Measurements from ENCODE around the gene ZNF407.

Gene ZNF407

DNA sequence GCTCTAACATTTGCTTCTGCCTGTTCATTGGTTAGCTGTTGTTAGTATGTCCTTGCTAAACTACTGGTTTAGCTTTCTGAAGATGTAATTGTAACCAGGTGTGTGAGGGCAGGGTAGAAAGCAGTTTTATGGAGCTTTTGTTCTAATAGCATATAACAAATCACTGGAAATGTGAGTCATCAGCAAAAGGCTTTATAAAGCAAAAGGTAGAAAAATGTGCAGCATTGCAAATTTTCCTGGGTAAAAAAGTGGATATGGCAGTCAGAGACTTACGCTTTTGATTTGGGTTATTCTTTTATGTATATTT is 85.3 kb downstream of the ZNF407 start:
- H3K4me1 ChIP-seq (ENCODE audit: control insufficient read depth, low read depth, low read length): no peaks in the 10 kb centered on the region
- H3K9ac ChIP-seq (ENCODE audit: low read length): no peak overlapping the region
- H3K27ac ChIP-seq (ENCODE audit: low read length): no peak overlapping the region
- no peak overlapping the region for H3K4me3 ChIP-seq (ENCODE audit: low read length)
- H3K9me3 ChIP-seq (ENCODE audit: control insufficient read depth, low read depth, low read length): no peaks in the 10 kb centered on the region
- H3K27me3 ChIP-seq (ENCODE audit: control insufficient read depth, insufficient read depth, low read length): no peaks in the 10 kb centered on the region
- no peaks in the 10 kb centered on the region for H3K36me3 ChIP-seq (ENCODE audit: control insufficient read depth, low read depth, low read length)

DNA sequence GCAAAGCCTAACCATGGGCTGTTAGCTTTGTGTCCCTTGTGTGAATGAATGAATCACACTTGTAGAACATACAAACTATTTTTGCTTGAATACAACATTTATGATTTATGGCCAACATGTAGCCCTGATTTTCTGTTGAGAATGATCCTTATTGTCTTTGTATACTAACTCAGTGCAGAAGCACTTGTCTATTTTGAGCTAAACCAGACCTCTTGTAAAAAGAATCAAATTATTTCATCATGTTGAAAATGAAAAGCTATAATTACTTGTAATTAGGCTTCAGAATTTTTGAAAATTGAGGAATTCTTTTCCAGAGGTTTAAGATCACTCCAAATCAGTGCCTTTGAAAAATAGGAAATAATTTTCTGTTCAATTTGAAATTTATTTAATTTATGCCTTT is 85.9 kb downstream of the ZNF407 start:
- Histone ChIP-seq H3K27ac (ENCODE audit: low read length) (no peak overlapping the region), H3K4me1 (ENCODE audit: control insufficient read depth, low read depth, low read length) (no peaks in the 10 kb centered on the region), H3K9ac (ENCODE audit: low read length) (no peak overlapping the region), H3K9me3 (ENCODE audit: control insufficient read depth, low read depth, low read length) (no peaks in the 10 kb centered on the region), H3K36me3 (ENCODE audit: control insufficient read depth, low read depth, low read length) (no peaks in the 10 kb centered on the region), H3K4me3 (ENCODE audit: low read length) (no peak overlapping the region), H3K27me3 (ENCODE audit: control insufficient read depth, insufficient read depth, low read length) (no peaks in the 10 kb centered on the region)

DNA sequence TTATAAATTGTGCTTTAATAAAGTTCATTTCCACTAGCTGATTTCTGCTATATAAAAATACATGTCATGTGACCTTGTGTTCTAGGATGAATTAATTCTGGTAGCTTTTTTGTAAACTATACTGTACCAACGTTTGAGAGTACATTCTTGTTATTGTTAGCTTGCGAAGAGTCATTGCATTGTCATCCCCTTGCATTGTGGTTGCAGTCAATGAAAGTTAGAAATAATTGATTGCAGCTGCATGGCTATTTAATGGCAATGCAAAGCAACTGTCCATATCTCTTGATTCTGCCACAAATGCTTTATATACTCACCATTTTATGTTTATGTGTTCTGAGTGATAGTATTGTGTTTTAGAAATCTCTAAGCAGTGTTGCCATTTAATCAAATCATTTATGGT is 91.6 kb downstream of the ZNF407 start:
- Histone ChIP-seq H3K4me1 (ENCODE audit: control insufficient read depth, low read depth, low read length) (peaks cover 7% of the 10 kb centered on the region), H3K9ac (ENCODE audit: low read length) (no peak overlapping the region), H3K9me3 (ENCODE audit: control insufficient read depth, low read depth, low read length) (no peaks in the 10 kb centered on the region), H3K27me3 (ENCODE audit: control insufficient read depth, insufficient read depth, low read length) (no peaks in the 10 kb centered on the region), H3K27ac (ENCODE audit: low read length) (no peak overlapping the region), H3K4me3 (ENCODE audit: low read length) (no peak overlapping the region), H3K36me3 (ENCODE audit: control insufficient read depth, low read depth, low read length) (no peaks in the 10 kb centered on the region)

DNA sequence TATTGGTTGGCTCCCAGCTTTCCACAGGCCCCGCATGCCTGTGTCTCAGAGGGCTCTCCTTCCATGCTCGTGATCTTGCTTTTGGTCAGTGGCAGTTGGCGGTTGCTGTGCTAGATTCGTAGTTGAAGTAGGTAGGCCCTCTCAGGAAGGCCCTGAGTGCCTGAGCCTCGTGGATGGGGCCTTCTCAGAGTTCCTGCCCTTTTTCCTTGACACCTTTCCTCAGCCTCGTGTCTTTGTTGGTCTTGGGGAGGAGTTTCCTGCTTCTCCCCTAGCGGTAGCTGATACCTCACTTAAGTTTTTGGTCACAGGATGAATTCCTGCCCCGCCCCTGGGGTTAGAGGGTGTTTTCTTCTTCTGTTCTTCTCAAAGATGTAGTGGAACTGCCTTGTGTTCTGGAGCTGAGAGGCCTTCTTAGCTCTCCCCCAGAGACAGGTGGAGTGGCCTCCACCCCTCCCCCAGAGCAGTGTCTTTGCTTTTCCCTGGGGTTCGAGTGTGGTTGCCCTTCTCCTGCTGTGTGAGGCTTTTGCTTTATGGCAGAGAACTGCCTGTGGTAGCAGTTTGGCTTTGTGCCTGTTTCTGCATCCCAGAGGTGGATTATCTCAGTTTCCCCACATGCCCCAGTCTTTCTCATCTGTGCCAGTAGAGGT is 94.8 kb downstream of the ZNF407 start:
- H3K9me3 ChIP-seq (ENCODE audit: control insufficient read depth, low read depth, low read length): no peaks in the 10 kb centered on the region
- peaks cover 7% of the 10 kb centered on the region for H3K4me1 ChIP-seq (ENCODE audit: control insufficient read depth, low read depth, low read length)
- no peak overlapping the region for H3K4me3 ChIP-seq (ENCODE audit: low read length)
- H3K27me3 ChIP-seq (ENCODE audit: control insufficient read depth, insufficient read depth, low read length): no peaks in the 10 kb centered on the region
- H3K9ac ChIP-seq (ENCODE audit: low read length): no peak overlapping the region
- no peak overlapping the region for H3K27ac ChIP-seq (ENCODE audit: low read length)
- H3K36me3 ChIP-seq (ENCODE audit: control insufficient read depth, low read depth, low read length): no peaks in the 10 kb centered on the region

DNA sequence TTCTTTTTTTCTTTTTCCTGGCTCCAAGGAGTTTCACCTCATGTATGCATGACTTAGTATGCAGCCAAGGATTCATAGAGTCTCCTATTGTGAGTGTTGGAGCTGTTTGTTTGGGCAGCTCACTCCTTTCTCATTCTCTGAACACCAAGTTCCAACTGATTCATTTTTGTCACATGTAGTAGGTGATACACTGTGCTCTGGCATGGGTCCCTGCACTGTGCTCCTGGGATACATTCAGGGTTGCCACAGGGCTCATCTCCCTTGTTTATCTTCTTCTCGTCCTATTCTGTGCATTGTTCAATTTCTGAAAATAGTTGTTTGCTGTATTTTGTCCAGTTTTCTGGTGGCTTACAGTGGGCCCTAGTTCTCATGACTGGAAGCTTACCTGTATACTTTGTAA is 96.8 kb downstream of the ZNF407 start:
- no peak overlapping the region for H3K4me3 ChIP-seq (ENCODE audit: low read length)
- H3K9ac ChIP-seq (ENCODE audit: low read length): no peak overlapping the region
- H3K27me3 ChIP-seq (ENCODE audit: control insufficient read depth, insufficient read depth, low read length): no peaks in the 10 kb centered on the region
- peaks cover 7% of the 10 kb centered on the region for H3K4me1 ChIP-seq (ENCODE audit: control insufficient read depth, low read depth, low read length)
- H3K9me3 ChIP-seq (ENCODE audit: control insufficient read depth, low read depth, low read length): no peaks in the 10 kb centered on the region
- no peaks in the 10 kb centered on the region for H3K36me3 ChIP-seq (ENCODE audit: control insufficient read depth, low read depth, low read length)
- no peak overlapping the region for H3K27ac ChIP-seq (ENCODE audit: low read length)

DNA sequence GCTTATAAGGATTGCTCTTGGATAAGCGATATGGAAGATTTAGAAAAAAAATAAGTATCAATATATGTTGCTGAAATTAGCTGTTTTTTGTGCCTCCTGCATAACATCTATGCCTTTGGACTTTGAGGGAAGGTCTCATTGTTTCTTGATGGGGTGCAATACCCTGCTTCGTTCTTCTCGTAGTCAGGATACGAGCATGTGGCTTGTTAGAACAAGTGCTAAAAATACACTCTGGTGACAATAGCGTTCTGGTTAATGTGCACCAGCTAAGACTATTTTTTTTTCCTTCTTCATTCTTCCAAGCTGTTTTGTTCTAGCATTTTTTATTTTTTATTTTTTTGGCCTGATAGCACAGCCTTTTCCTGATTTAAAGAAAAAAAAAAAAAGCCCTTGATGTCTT is 97.5 kb downstream of the ZNF407 start:
- Histone ChIP-seq H3K9ac (ENCODE audit: low read length) (no peak overlapping the region), H3K27me3 (ENCODE audit: control insufficient read depth, insufficient read depth, low read length) (no peaks in the 10 kb centered on the region), H3K27ac (ENCODE audit: low read length) (no peak overlapping the region), H3K4me1 (ENCODE audit: control insufficient read depth, low read depth, low read length) (peaks cover 7% of the 10 kb centered on the region), H3K9me3 (ENCODE audit: control insufficient read depth, low read depth, low read length) (no peaks in the 10 kb centered on the region), H3K4me3 (ENCODE audit: low read length) (no peak overlapping the region), H3K36me3 (ENCODE audit: control insufficient read depth, low read depth, low read length) (no peaks in the 10 kb centered on the region)

DNA sequence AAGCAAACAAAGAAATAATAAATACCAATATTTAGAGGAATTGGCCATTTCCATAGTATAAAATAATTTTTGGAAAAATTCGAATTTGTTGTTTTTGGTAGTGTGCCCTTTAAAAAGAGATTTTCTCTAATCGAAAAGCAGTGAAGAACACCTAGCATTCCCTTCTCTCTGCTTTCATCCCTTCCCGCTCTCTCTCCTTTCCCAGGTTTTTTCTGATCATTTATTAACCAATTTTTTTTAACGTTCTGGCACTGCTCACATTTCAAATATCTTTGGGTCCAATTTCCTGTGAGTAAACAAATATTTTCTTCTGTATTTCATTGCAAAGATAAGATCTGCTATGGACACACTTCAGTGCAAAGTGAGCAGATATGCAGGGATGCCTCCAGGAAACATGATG is 101.2 kb downstream of the ZNF407 start:
- Histone ChIP-seq H3K9me3 (ENCODE audit: control insufficient read depth, low read depth, low read length) (no peaks in the 10 kb centered on the region), H3K27ac (ENCODE audit: low read length) (no peak overlapping the region)

DNA sequence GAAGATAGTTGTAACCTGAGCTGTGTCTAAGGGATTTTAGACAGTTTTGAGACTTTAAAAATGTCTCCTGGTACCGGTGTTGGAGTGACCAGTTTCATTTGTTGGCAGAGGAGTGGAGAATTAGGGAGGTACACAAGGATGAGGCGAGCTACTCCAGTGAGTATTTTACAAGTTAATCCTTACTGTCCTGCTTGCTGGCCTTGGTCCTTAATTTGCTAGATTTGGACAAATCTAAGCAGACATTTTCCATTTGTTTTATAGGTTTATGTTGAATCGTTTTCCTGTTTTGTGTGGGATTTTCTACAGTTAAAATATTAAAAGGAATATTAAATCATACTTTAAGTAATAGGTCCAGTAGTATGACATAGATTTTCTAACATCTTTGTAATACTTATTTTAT is 101.8 kb downstream of the ZNF407 start:
- no peaks in the 10 kb centered on the region for H3K4me1 ChIP-seq (ENCODE audit: control insufficient read depth, low read depth, low read length)
- no peak overlapping the region for H3K4me3 ChIP-seq (ENCODE audit: low read length)
- no peak overlapping the region for H3K9ac ChIP-seq (ENCODE audit: low read length)
- no peaks in the 10 kb centered on the region for H3K36me3 ChIP-seq (ENCODE audit: control insufficient read depth, low read depth, low read length)
- no peaks in the 10 kb centered on the region for H3K27me3 ChIP-seq (ENCODE audit: control insufficient read depth, insufficient read depth, low read length)
- H3K9me3 ChIP-seq (ENCODE audit: control insufficient read depth, low read depth, low read length): no peaks in the 10 kb centered on the region
- no peak overlapping the region for H3K27ac ChIP-seq (ENCODE audit: low read length)

More for the DNA sequence above, 101.2 kb downstream of the ZNF407 start:
- Histone ChIP-seq H3K4me1 (ENCODE audit: control insufficient read depth, low read depth, low read length) (no peaks in the 10 kb centered on the region), H3K4me3 (ENCODE audit: low read length) (no peak overlapping the region), H3K9ac (ENCODE audit: low read length) (no peak overlapping the region), H3K27me3 (ENCODE audit: control insufficient read depth, insufficient read depth, low read length) (no peaks in the 10 kb centered on the region), H3K36me3 (ENCODE audit: control insufficient read depth, low read depth, low read length) (no peaks in the 10 kb centered on the region)

DNA sequence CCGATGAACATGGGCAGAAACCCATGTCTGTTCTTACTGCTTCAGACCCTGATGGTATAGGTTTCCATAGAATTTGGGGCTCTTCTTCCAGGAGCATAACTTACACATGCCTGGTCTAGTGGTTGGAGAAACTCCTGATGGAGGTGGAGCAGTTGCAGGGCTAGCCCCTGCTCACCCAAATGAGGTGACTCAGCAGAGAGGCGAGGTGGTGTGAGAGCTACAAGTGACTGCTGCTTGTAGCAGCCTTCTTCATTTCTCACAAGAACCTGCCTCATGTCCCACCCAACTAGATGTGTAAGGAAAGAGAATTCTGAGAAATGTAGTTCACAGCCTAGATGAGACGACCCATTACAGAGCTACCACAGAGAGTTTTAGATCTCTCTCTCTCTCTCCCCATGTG is 105.3 kb downstream of the ZNF407 start:
- Histone ChIP-seq H3K27me3 (ENCODE audit: control insufficient read depth, insufficient read depth, low read length) (no peaks in the 10 kb centered on the region), H3K27ac (ENCODE audit: low read length) (no peak overlapping the region), H3K4me3 (ENCODE audit: low read length) (no peak overlapping the region), H3K9me3 (ENCODE audit: control insufficient read depth, low read depth, low read length) (no peaks in the 10 kb centered on the region), H3K9ac (ENCODE audit: low read length) (no peak overlapping the region), H3K4me1 (ENCODE audit: control insufficient read depth, low read depth, low read length) (peaks cover 16% of the 10 kb centered on the region), H3K36me3 (ENCODE audit: control insufficient read depth, low read depth, low read length) (no peaks in the 10 kb centered on the region)

DNA sequence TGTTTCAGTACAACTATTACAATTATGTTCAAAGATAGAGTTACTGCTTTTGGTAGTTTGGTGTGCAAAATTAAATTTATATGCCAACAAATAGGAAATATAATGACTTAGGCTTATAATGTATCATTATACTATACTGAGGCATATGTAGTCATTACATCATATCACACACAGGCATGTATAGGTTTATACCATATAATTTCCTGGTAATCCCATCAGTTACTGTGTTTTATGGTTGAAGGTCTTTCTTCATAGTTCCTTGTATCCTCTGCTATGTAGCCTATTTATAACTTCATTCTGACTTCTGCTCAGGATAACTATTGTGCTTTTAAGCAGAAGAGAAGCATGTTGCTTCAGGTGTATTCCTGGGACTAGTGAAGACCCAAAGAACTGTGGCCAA is 110.5 kb downstream of the ZNF407 start:
- Histone ChIP-seq H3K27me3 (ENCODE audit: control insufficient read depth, insufficient read depth, low read length) (no peaks in the 10 kb centered on the region), H3K4me3 (ENCODE audit: low read length) (no peak overlapping the region)

DNA sequence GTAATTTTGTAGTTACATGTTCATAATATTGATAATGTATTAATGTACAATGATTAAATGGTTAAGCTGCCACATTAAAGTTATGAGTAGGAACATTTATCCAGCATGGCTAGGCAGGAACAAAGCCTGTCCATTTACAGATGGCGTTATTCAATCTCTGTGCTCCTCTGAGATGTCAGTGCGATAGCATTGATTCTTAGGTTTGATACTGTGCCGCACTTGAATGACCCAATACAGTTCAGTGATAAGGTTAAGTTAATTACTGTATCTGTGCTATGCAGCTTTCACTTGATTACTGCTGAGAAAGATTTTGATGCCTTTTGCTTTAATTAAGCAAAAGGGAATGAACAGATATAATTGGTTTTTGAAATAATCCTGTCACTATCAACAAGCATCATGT is 111.8 kb downstream of the ZNF407 start:
- Histone ChIP-seq H3K4me1 (ENCODE audit: control insufficient read depth, low read depth, low read length) (peaks cover 19% of the 10 kb centered on the region), H3K27me3 (ENCODE audit: control insufficient read depth, insufficient read depth, low read length) (no peaks in the 10 kb centered on the region), H3K4me3 (ENCODE audit: low read length) (no peak overlapping the region), H3K27ac (ENCODE audit: low read length) (no peak overlapping the region), H3K9me3 (ENCODE audit: control insufficient read depth, low read depth, low read length) (no peaks in the 10 kb centered on the region), H3K36me3 (ENCODE audit: control insufficient read depth, low read depth, low read length) (no peaks in the 10 kb centered on the region), H3K9ac (ENCODE audit: low read length) (no peak overlapping the region)

More for the DNA sequence above, 110.5 kb downstream of the ZNF407 start:
- Histone ChIP-seq H3K9me3 (ENCODE audit: control insufficient read depth, low read depth, low read length) (no peaks in the 10 kb centered on the region), H3K4me1 (ENCODE audit: control insufficient read depth, low read depth, low read length) (peaks cover 19% of the 10 kb centered on the region), H3K9ac (ENCODE audit: low read length) (no peak overlapping the region), H3K36me3 (ENCODE audit: control insufficient read depth, low read depth, low read length) (no peaks in the 10 kb centered on the region), H3K27ac (ENCODE audit: low read length) (no peak overlapping the region)

DNA sequence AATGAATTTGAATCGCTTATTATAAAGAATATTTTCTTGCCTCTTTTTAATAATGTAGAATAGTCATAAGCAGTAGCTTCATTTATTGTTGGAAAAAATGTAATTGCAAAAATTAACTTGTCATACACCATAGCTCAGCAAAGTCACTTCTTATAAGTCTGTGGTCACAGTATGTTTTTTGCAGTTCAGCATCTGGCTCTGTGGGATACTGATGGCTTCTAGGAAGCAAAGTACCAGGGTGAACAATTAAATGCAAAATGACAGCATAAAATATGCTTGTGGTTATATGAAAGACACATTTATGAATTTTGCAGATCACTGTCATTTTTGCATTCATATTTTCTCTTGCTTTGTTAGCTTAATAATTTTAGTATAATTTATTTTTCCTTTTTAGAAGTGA is 116.5 kb downstream of the ZNF407 start:
- Histone ChIP-seq H3K27me3 (ENCODE audit: control insufficient read depth, insufficient read depth, low read length) (no peaks in the 10 kb centered on the region), H3K4me3 (ENCODE audit: low read length) (no peak overlapping the region), H3K27ac (ENCODE audit: low read length) (no peak overlapping the region), H3K4me1 (ENCODE audit: control insufficient read depth, low read depth, low read length) (peaks cover 14% of the 10 kb centered on the region), H3K9me3 (ENCODE audit: control insufficient read depth, low read depth, low read length) (no peaks in the 10 kb centered on the region), H3K9ac (ENCODE audit: low read length) (no peak overlapping the region), H3K36me3 (ENCODE audit: control insufficient read depth, low read depth, low read length) (no peaks in the 10 kb centered on the region)

Data from iPS-18a (cell line).